GM23248 (cell line): Measurements from ENCODE around the gene RUNX3.

Experiments used
- EZH2 ChIP-seq: fragments of 200-600 bp; sonication (generic); IDR thresholded peaks from 2 replicates; pipeline ENCODE4 v1.6.1; 2018; ENCODE audit warnings: antibody characterized with exemption, mild to moderate bottlenecking; ENCODE audit not compliant: insufficient read depth, poor library complexity, severe bottlenecking
- EZH2phosphoT487 ChIP-seq: fragments of 200-600 bp; sonication (generic); IDR thresholded peaks from 2 replicates; pipeline ENCODE4 v1.6.1; 2018; ENCODE audit warnings: antibody characterized with exemption, moderate library complexity, mild to moderate bottlenecking, low read depth; ENCODE audit not compliant: insufficient read depth

GRCh38 chr1:24970926-24971875 lies 41.1 kb upstream of the RUNX3 start:
- TF ChIP-seq EZH2phosphoT487 (no peak), EZH2 (no peak)
